Glutamatergic neuron (in vitro differentiated cells): ENCODE data around the gene PRKAG3. TPM values are rescaled to one million over a fixed set of nuclear protein-coding genes. Genes with fewer than 3 reads are reported as not detected.
"Not testable (repeated sequence)": the region's sequence is repeated elsewhere in the genome, so short reads cannot be mapped to it uniquely, and the experiment has no call there.

Source experiments
- DNase-seq: peaks from one replicate; pipeline ENCODE4 v3.0.0; 2022
- H3K27ac Mint-ChIP-seq: one replicate; pipeline ENCODE4 v1.8.0; 2020; ENCODE audit warnings: mild to moderate bottlenecking, mixed read lengths, inconsistent platforms; ENCODE audit not compliant: unreplicated experiment
- H3K27me3 Mint-ChIP-seq: one replicate; pipeline ENCODE4 v1.8.0; 2020; ENCODE audit warnings: mild to moderate bottlenecking, moderate library complexity, mixed read lengths, inconsistent platforms; ENCODE audit not compliant: unreplicated experiment
- H3K36me3 Mint-ChIP-seq: one replicate; pipeline ENCODE4 v1.8.0; 2020; ENCODE audit warnings: mild to moderate bottlenecking, mixed read lengths, inconsistent platforms; ENCODE audit not compliant: unreplicated experiment
- H3K4me1 Mint-ChIP-seq: one replicate; pipeline ENCODE4 v1.8.0; 2020; ENCODE audit warnings: mild to moderate bottlenecking, low read depth, mixed read lengths, inconsistent platforms; ENCODE audit not compliant: unreplicated experiment
- H3K4me3 Mint-ChIP-seq: one replicate; pipeline ENCODE4 v1.8.0; 2020; ENCODE audit warnings: mild to moderate bottlenecking, mixed read lengths, inconsistent platforms; ENCODE audit not compliant: unreplicated experiment
- H3K9me3 Mint-ChIP-seq: one replicate; pipeline ENCODE4 v1.8.0; 2020; ENCODE audit warnings: mild to moderate bottlenecking, moderate library complexity, mixed read lengths, inconsistent platforms; ENCODE audit not compliant: unreplicated experiment
- total RNA-seq: library from RNA; stranded (reverse); fragmentation: NEBNext Ultra II Directional; extraction: Animal tissue kit (Norgen Biotek cat#: 25700); gene quantifications from one replicate; pipeline ENCODE4 v1.2.1, GENCODE V29; 2021; ENCODE audit not compliant: unreplicated experiment
- TF ChIP-seq, protein P1 (sequence below): fragments of 200-600 bp; sonication (generic); IDR thresholded peaks from one replicate; pipeline ENCODE4 v1.5.0; 2021; ENCODE audit not compliant: partially characterized antibody, unreplicated experiment

The PRKAG3 gene
- total RNA-seq, 1 donor from 2014 or later: not detected

DNA sequence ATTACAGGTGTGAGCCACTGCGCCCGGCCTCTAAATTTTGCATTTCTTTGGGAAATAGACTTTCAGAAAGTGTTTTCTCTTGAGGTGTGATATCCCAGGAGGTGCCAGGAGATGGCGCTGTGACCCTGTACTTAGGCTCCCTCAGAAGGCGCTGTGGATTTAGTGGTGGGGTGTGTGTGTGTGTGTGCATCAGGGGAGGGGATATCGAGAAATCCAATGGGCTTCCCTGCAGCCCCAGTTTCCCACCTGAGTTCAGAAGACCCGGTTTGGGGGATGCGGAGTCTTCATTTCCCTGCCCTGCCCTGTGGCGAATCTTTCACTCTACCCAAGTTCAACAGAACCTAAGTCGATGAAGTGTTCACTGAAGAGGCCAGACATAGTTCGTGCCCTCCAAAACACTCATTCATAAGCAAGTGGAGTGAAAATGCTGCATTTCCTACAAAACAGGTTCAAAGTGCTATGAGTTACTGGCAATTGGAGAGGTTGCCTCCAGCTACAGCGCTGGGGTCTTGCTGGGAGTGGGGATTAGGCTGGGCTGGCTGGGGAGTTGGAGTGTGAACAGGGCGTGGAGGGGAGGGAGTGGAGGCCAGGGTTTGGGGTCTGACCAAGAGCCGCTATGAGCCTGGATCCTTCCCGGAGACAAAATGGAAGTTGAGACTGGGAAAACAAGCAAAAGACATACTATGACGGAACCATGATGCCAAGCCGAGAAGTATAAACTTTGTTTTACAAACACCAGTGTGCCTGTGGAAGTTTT lies 21.5 kb upstream of the PRKAG3 start:
- H3K9me3 Mint-ChIP-seq: peaks cover 2% of the 10 kb centered on the region
- peaks cover 20% of the 10 kb centered on the region for H3K27me3 Mint-ChIP-seq
- TF ChIP-seq, protein P1, sequence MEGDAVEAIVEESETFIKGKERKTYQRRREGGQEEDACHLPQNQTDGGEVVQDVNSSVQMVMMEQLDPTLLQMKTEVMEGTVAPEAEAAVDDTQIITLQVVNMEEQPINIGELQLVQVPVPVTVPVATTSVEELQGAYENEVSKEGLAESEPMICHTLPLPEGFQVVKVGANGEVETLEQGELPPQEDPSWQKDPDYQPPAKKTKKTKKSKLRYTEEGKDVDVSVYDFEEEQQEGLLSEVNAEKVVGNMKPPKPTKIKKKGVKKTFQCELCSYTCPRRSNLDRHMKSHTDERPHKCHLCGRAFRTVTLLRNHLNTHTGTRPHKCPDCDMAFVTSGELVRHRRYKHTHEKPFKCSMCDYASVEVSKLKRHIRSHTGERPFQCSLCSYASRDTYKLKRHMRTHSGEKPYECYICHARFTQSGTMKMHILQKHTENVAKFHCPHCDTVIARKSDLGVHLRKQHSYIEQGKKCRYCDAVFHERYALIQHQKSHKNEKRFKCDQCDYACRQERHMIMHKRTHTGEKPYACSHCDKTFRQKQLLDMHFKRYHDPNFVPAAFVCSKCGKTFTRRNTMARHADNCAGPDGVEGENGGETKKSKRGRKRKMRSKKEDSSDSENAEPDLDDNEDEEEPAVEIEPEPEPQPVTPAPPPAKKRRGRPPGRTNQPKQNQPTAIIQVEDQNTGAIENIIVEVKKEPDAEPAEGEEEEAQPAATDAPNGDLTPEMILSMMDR: peak; percentile 90
- peaks cover 13% of the 10 kb centered on the region for H3K4me1 Mint-ChIP-seq
- no peak overlapping the region for H3K27ac Mint-ChIP-seq
- H3K4me3 Mint-ChIP-seq: no peak overlapping the region
- peak; percentile 77 for DNase-seq
- H3K36me3 Mint-ChIP-seq: no peaks in the 10 kb centered on the region

DNA sequence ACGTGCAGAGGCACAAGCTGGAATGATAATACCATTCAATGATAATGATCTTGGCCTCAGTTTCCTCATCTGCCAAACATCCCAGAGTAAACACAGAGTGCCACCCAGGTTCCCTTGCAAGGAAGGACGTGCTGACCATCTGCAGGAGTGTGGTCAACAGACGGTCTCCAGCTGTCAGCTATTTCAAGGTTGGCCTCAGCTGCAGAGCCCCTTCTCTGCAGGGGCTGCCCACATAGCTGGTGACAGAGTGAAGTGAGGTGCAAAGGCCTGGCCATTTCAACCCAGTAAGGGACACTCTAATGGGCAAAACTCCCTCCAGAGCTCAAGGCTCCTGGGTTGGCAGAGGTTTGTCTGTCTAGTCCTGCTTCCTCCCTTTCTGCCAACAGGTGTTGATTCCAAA lies 19.7 kb upstream of the PRKAG3 start:
- H3K9me3 Mint-ChIP-seq: peaks cover 6% of the 10 kb centered on the region
- no peak for DNase-seq
- TF ChIP-seq, protein P1: no peak
- H3K27ac Mint-ChIP-seq: no peak overlapping the region
- H3K4me3 Mint-ChIP-seq: no peak overlapping the region
- H3K27me3 Mint-ChIP-seq: peaks cover 23% of the 10 kb centered on the region
- peaks cover 9% of the 10 kb centered on the region for H3K4me1 Mint-ChIP-seq
- H3K36me3 Mint-ChIP-seq: peaks cover 4% of the 10 kb centered on the region

DNA sequence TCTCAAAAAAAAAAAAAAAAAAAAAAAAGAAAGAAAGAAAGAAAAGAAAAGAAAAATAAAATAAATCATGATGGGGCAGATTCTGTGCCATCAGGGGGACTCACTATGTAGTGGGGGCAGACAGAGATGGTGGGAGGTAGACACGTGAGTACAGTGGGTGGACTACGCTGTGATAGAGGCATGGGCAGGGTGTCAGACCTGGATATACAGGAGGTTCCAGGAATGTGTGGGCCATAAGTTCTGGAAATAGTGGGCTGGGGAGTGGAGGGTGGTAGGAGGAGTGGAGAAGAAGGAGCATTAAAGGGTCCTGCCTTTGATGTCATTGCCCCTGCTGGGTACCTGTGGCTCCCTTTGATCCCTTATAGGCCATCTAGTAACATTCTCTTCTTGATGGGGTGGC lies 19.2 kb upstream of the PRKAG3 start:
- peaks cover 4% of the 10 kb centered on the region for H3K36me3 Mint-ChIP-seq
- H3K4me3 Mint-ChIP-seq: no peak overlapping the region
- H3K27ac Mint-ChIP-seq: no peak overlapping the region
- peaks cover 4% of the 10 kb centered on the region for H3K4me1 Mint-ChIP-seq
- H3K27me3 Mint-ChIP-seq: peaks cover 19% of the 10 kb centered on the region
- H3K9me3 Mint-ChIP-seq: peaks cover 6% of the 10 kb centered on the region
- no peak for DNase-seq
- TF ChIP-seq, protein P1: no peak

DNA sequence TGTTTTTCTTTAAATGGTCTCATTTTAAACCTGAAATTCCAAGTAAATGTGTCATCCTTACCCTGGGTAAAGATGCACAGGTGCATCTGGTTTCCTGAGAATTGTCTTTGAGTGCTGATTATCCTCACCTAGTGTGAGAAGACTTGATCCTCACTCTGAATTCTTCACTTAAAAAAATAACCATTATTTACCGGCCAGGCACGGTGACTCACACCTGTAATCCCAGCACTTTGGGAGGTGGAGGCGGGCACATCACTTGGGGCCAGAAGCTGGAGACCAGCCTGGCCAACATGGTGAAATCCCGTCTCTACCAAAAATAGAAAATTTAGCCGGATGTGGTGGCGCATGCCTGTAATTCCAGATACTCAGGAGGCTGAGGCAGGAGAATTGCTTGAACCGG lies 18.1 kb upstream of the PRKAG3 start:
- DNase-seq: no peak
- H3K27ac Mint-ChIP-seq: no peak overlapping the region
- peaks cover 3% of the 10 kb centered on the region for H3K4me1 Mint-ChIP-seq

DNA sequence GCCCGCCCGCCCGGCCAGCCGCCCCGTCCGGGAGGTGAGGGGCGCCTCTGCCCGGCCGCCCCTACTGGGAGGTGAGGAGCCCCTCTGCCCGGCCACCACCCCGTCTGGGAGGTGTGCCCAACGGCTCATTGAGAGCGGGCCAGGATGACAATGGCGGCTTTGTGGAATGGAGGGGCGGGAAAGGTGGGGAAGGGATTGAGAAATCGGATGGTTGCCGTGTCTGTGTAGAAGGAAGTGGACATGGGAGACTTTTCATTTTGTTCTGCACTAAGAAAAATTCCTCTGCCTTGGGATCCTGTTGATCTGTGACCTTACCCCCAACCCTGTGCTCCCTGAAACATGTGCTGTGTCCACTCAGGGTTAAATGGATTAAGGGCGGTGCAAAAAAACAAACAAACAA lies 15.4 kb upstream of the PRKAG3 start:
- not testable (repeated sequence) for H3K36me3 Mint-ChIP-seq, H3K27ac Mint-ChIP-seq, H3K9me3 Mint-ChIP-seq, DNase-seq, H3K4me1 Mint-ChIP-seq, H3K27me3 Mint-ChIP-seq, H3K4me3 Mint-ChIP-seq

More for the DNA sequence above, 18.1 kb upstream of the PRKAG3 start:
- Mint-ChIP-seq H3K4me3 (no peak overlapping the region), H3K36me3 (peaks cover 4% of the 10 kb centered on the region), H3K27me3 (peaks cover 18% of the 10 kb centered on the region), H3K9me3 (peaks cover 8% of the 10 kb centered on the region)
- TF ChIP-seq, protein P1: no peak

DNA sequence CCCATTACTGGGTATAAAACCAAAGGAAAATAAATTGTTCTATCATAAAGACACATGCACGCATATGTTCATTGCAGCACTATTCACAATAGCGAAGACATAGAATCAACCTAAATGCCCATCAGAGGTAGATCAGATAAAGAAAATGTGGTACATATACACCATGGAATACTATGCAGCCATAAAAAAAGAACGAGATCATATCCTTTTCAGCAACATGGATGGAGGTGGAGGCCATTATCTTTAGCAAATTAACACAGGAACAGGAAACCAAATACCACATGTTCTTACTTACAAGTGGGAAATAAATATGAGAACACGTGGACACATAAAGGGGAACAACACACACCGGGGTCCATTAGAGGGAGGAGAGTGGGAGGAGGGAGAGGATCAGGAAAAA lies 12.7 kb upstream of the PRKAG3 start:
- H3K36me3 Mint-ChIP-seq, H3K4me1 Mint-ChIP-seq: not testable (repeated sequence)

More for the DNA sequence above, 12.7 kb upstream of the PRKAG3 start:
- not testable (repeated sequence) for H3K27ac Mint-ChIP-seq, H3K4me3 Mint-ChIP-seq, DNase-seq, H3K9me3 Mint-ChIP-seq, H3K27me3 Mint-ChIP-seq
